ENCODE results near the gene TMEM233.

The TMEM233 gene

GRCh38 chr12:119674560-119674959, 81.0 kb downstream of the TMEM233 start:
- no peak overlapping the region for H3K27ac ChIP-seq
- peaks cover 58% of the 10 kb centered on the region for H3K36me3 ChIP-seq (replicated peaks)
- no peak for DNase-seq
- H3K27me3 ChIP-seq (replicated peaks), result no peaks in the 10 kb centered on the region
- no peak overlapping the region for H3K4me3 ChIP-seq (ENCODE audit: low read depth, low read length)
- in situ Hi-C loops (cut with HindIII; ENCODE audit: low pct_ligation_motif_present, low sequenced_read_pairs), result no loop called here
- no peak for TF ChIP-seq CTCF (IDR thresholded peaks at IDR 0.05; ENCODE audit: low read depth, low read length, missing control alignments)

GRCh38 chr12:119676022-119676421, 82.4 kb downstream of the TMEM233 start:
- H3K36me3 ChIP-seq (replicated peaks), result peaks cover 72% of the 10 kb centered on the region
- in situ Hi-C loops (cut with HindIII; ENCODE audit: low pct_ligation_motif_present, low sequenced_read_pairs), result no loop called here
- no peak for TF ChIP-seq CTCF (IDR thresholded peaks at IDR 0.05; ENCODE audit: low read depth, low read length, missing control alignments)
- no peak overlapping the region for H3K27ac ChIP-seq
- H3K4me3 ChIP-seq (ENCODE audit: low read depth, low read length), result no peak overlapping the region
- DNase-seq, result no peak
- no peaks in the 10 kb centered on the region for H3K27me3 ChIP-seq (replicated peaks)

GRCh38 chr12:119676573-119676972, 83.0 kb downstream of the TMEM233 start:
- H3K27me3 ChIP-seq (replicated peaks), result no peaks in the 10 kb centered on the region
- TF ChIP-seq CTCF (IDR thresholded peaks at IDR 0.05; ENCODE audit: low read depth, low read length, missing control alignments), result peak; percentile 15
- in situ Hi-C loops (cut with HindIII; ENCODE audit: low pct_ligation_motif_present, low sequenced_read_pairs), result no loop called here
- no peak for DNase-seq
- no peak overlapping the region for H3K4me3 ChIP-seq (ENCODE audit: low read depth, low read length)
- H3K36me3 ChIP-seq (replicated peaks), result peaks cover 74% of the 10 kb centered on the region
- no peak overlapping the region for H3K27ac ChIP-seq

GRCh38 chr12:119678459-119678858, 84.9 kb downstream of the TMEM233 start:
- no peak for TF ChIP-seq CTCF (IDR thresholded peaks at IDR 0.05; ENCODE audit: low read depth, low read length, missing control alignments)
- no peaks in the 10 kb centered on the region for H3K27me3 ChIP-seq (replicated peaks)
- DNase-seq, result no peak
- H3K4me3 ChIP-seq (ENCODE audit: low read depth, low read length), result no peak overlapping the region
- peaks cover 69% of the 10 kb centered on the region for H3K36me3 ChIP-seq (replicated peaks)
- in situ Hi-C loops (cut with HindIII; ENCODE audit: low pct_ligation_motif_present, low sequenced_read_pairs), result no loop called here
- no peak overlapping the region for H3K27ac ChIP-seq

GRCh38 chr12:119679081-119679480, 85.5 kb downstream of the TMEM233 start:
- in situ Hi-C loops (cut with HindIII; ENCODE audit: low pct_ligation_motif_present, low sequenced_read_pairs), result no loop called here
- H3K27me3 ChIP-seq (replicated peaks), result no peaks in the 10 kb centered on the region
- H3K4me3 ChIP-seq (ENCODE audit: low read depth, low read length), result no peak overlapping the region
- no peak for TF ChIP-seq CTCF (IDR thresholded peaks at IDR 0.05; ENCODE audit: low read depth, low read length, missing control alignments)
- DNase-seq, result peak; percentile 9
- H3K36me3 ChIP-seq (replicated peaks), result peaks cover 63% of the 10 kb centered on the region
- no peak overlapping the region for H3K27ac ChIP-seq

- no peak for TF ChIP-seq CTCF (IDR thresholded peaks at IDR 0.05; ENCODE audit: low read depth, low read length, missing control alignments)
- no peaks in the 10 kb centered on the region for H3K27me3 ChIP-seq (replicated peaks)
- H3K36me3 ChIP-seq (replicated peaks), result peaks cover 59% of the 10 kb centered on the region
- in situ Hi-C loops (cut with HindIII; ENCODE audit: low pct_ligation_motif_present, low sequenced_read_pairs), result no loop called here
- no peak overlapping the region for H3K27ac ChIP-seq
- no peak overlapping the region for H3K4me3 ChIP-seq (ENCODE audit: low read depth, low read length)
- no peak for DNase-seq
Observed at GRCh38 chr12:119679490-119679889, 85.9 kb downstream of the TMEM233 start.

All from brain microvascular endothelial cell (primary cell).